NB4 (cell line): ENCODE data around the gene JHY.

Experiments
- MYC ChIP-seq: IDR thresholded peaks from 2 replicates; pipeline ENCODE4 v1.6.1; 2011; ENCODE audit warnings: low read depth, low read length
- TF ChIP-seq, protein P1 (sequence below): IDR thresholded peaks from one replicate; pipeline ENCODE4 v1.5.1; 2012; ENCODE audit warnings: low read depth, low read length

- no peak for TF ChIP-seq MYC
- TF ChIP-seq, protein P1, sequence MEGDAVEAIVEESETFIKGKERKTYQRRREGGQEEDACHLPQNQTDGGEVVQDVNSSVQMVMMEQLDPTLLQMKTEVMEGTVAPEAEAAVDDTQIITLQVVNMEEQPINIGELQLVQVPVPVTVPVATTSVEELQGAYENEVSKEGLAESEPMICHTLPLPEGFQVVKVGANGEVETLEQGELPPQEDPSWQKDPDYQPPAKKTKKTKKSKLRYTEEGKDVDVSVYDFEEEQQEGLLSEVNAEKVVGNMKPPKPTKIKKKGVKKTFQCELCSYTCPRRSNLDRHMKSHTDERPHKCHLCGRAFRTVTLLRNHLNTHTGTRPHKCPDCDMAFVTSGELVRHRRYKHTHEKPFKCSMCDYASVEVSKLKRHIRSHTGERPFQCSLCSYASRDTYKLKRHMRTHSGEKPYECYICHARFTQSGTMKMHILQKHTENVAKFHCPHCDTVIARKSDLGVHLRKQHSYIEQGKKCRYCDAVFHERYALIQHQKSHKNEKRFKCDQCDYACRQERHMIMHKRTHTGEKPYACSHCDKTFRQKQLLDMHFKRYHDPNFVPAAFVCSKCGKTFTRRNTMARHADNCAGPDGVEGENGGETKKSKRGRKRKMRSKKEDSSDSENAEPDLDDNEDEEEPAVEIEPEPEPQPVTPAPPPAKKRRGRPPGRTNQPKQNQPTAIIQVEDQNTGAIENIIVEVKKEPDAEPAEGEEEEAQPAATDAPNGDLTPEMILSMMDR: no peak
Measured at GRCh38 chr11:122937983-122938382, 55.4 kb downstream of the JHY start.
